Measurements from ENCODE around the gene TMEM170B.
A peak's percentile ranks its signal among the peaks of the same experiment; 100 is the strongest.
"Not testable (repeated sequence)": the region's sequence is repeated elsewhere in the genome, so short reads cannot be mapped to it uniquely, and the experiment has no call there.

Gene TMEM170B

GRCh38 chr6:11532097-11532496, 5.5 kb upstream of the TMEM170B start:
- DNase-seq = no peak

GRCh38 chr6:11534561-11534960, 3.0 kb upstream of the TMEM170B start:
- DNase-seq = no peak

- no peak for DNase-seq
Measured at GRCh38 chr6:11535801-11536230, 1.7 kb upstream of the TMEM170B start.

- no peak for DNase-seq
Measured at GRCh38 chr6:11536795-11537194, 754 bp upstream of the TMEM170B start.

GRCh38 chr6:11538052-11538818, 686 bp downstream of the TMEM170B start:
- peak; percentile 35 for DNase-seq

DNA sequence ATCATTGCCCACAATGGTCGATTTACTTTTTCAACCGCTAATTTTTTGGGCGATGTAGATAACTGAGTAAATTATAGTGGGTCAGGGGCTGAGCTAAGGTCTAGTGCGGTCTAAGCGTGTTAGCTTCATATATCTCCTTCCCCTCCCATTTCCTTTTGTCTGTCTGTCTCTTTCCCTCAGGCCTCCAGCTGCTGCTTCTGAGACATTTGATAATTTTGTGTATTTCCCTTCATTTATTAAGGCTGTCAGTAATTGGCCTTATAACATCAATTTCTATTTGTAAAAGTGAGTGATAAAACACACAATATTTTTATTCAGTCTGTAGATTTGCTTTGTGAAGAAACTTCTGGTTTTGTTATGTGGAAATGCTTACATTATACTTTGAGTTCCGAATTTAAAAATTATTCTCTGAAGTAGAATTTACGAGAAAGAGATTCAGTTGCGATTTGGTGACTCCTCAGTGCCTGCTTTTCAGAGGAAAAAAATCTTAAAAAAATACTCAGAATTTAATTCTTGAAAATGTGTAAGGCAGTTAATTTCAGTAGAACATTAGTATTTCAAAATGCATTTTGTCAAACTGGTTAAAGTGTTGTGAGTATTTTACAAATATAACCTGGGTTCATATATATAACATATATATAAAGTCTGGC, 1.4 kb downstream of the TMEM170B start:
- no peak for DNase-seq

DNA sequence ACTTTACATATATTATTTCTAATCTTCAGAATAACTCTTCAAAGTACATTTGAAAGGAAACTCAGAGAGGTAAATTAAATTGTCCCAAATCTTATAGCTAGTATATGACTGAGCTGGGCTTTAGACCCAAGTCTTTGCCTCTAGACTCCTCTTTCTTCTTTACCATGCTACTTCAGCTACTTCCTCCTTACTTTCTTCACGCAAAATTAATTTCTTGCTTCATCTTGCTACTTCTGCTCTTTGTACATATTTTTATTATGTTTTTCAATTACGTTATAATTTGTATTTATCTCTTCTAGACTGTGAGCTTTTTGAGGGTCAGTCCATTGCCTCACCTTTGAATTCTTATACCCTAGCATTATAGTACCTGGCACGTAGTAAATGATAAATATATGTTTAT, 5.3 kb downstream of the TMEM170B start:
- no peak for DNase-seq

DNA sequence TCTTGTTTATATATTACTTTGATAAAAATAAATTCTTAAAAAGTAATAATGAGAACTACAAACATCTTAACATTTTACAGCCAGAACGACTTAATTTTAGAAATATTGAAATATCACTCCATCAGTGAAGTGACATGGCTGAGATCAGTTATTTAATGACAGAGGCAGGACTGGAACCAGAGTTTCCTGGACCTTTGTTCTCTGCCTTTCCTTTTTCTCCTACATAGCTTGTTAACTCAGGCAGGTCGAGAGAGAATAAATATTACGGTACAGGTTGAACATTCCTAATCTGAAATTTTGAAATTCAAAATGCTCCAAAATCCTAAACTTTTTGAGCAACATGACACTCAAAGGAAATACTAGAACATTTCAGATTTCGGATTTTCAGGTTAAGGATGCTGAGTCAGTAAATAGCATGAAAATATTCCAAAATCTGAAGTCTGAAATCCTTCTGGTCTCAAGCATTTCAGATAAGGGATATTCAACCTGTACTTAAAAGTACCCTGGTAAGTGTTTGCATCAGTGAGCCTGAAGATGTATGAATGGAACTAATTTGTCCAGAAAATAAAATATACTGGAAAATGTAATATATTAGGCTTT, 6.5 kb downstream of the TMEM170B start:
- DNase-seq = no peak

DNA sequence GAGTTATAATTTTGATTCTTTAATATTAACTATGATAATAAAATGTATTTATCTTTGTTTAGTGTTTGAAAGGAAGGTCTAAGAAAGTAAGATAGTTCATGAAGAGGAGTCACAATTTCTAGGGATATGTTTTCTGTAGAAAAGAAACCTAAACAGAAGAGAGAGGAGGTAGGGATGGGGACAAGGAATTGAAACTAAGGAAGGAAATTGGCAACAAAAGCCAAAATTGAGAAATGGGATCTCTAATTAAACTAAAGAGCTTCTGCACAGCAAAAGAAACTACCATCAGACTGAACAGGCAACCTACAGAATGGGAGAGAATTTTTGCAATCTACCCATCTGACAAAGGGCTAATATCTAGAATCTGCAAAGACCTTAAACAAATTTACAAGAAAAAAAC, 10.3 kb downstream of the TMEM170B start:
- not testable (repeated sequence) for DNase-seq

GRCh38 chr6:11548578-11548977, 11.0 kb downstream of the TMEM170B start:
- not testable (repeated sequence) for DNase-seq

- DNase-seq = no peak
Measured at GRCh38 chr6:11551053-11551452, 13.5 kb downstream of the TMEM170B start.

- DNase-seq = no peak
Measured at GRCh38 chr6:11552442-11552841, 14.9 kb downstream of the TMEM170B start.

GRCh38 chr6:11553824-11554223, 16.3 kb downstream of the TMEM170B start:
- no peak for DNase-seq

- DNase-seq = no peak
Measured at GRCh38 chr6:11556309-11556708, 18.8 kb downstream of the TMEM170B start.

GRCh38 chr6:11563793-11564192, 26.2 kb downstream of the TMEM170B start:
- DNase-seq = no peak

DNA sequence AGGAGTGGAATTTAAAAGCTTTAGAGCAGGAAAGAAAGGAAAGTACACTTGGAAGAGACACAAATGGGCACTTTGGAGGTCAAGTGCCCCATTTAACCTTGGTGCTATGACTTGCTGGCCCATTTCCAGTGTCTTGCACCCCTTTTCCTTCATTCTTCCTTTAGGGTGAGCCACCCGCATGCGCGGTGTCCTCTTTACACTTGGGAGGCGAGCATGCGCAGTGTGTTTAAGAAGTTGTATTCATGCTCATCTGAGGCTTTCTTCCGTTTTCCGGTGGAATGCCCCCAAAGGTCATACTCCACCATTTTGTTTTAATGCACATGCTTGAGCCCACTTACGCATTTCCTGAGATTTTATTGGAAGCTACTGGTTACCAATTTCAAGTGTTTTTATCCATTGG, 29.1 kb downstream of the TMEM170B start:
- no peak for DNase-seq

DNA sequence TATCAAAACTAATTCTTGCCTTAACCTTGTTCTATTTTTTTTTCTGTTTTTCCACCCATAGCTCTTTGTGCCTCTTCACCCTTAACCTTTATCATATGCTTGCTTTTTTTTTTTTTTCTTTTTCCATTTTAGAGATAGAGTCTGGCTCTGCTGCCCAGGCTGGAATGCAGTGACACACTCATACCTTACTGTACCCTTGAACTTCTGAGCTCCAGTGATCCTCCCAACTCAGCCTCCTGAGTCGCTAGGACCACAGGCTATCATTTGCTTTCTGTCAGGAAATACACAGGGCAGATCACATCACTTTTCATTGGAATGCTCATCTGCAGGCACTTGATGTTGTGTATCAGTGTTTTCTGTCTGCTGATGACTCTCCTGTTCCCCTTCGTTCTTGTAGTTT, 33.5 kb downstream of the TMEM170B start:
- DNase-seq = no peak

- DNase-seq = peak; percentile 43
Measured at GRCh38 chr6:11575408-11576033, 38.0 kb downstream of the TMEM170B start.

- no peak for DNase-seq
Measured at GRCh38 chr6:11580686-11581405, 43.3 kb downstream of the TMEM170B start.

- DNase-seq = no peak
Measured at GRCh38 chr6:11584244-11584643, 46.7 kb downstream of the TMEM170B start.

- DNase-seq = no peak
Measured at GRCh38 chr6:11585426-11586016, 48.0 kb downstream of the TMEM170B start.

DNA sequence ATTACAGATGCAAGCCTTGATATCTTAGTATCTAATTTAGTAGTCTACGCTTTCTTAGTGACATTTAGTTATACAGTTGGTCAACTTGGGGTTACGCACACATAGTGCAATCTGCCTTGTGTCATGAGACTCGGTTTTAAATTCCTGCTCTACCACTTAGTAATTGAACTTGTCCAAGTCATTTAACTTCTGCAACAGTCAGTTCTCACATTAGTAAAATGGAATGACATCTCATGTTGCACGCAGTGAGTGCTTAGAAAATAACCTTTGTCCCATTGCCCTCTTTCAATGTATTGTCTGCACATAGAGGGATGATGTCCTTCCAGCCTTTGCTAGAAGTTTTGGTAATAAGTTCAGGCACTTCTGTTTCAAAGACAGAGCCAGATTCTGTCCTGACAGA, 48.6 kb downstream of the TMEM170B start:
- DNase-seq = no peak

- no peak for DNase-seq
Measured at GRCh38 chr6:11586536-11586935, 49.0 kb downstream of the TMEM170B start.
